Superior temporal gyrus (tissue), 1 donor: ENCODE data around the gene FAM89A.
"Not testable (repeated sequence)": the region's sequence is repeated elsewhere in the genome, so short reads cannot be mapped to it uniquely, and the experiment has no call there.

Source experiments
- DNase-seq: peaks from one replicate; pipeline ENCODE4 v3.0.0-alpha.2; 2016; ENCODE audit errors: extremely low spot score

FAM89A gene

DNA sequence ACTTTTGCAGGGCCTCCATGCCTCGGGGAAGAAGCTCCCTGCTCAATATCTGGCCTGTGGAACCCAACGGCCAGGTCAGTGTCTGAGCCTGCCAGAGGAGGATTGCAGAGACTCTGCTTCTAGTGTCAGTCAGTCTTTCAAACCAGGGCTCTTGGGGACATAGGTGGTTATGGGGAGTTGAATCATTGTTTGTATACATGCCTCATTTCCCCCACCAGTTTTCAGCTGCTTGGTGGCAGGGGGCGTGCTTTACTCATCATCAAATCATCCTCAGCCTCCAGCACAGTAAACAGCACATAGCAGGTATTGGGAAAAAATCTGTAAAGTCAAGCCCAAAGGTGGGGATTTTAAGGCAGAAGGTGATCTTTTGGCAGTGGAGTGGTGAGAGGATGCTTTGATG, 17.4 kb upstream of the FAM89A start:
- no peak for DNase-seq

DNA sequence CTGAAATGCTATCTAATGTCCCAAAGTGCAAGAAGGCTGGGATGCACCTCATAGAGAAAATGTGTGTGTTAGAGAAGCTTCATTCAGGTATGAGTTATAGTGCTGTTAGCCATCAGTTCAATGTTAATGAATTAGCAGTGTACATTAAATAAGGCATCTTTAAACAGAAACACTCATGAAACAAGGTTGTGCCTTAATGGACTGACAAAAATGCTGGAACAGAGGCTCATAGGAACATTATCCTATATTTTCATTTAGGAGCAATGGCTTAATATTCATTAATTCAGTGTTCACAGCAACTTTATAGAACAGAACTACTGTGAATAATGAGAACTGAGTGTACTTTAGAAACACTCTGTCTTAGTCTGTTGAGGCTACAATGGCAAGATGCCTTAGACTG, 15.2 kb upstream of the FAM89A start:
- DNase-seq = no peak

DNA sequence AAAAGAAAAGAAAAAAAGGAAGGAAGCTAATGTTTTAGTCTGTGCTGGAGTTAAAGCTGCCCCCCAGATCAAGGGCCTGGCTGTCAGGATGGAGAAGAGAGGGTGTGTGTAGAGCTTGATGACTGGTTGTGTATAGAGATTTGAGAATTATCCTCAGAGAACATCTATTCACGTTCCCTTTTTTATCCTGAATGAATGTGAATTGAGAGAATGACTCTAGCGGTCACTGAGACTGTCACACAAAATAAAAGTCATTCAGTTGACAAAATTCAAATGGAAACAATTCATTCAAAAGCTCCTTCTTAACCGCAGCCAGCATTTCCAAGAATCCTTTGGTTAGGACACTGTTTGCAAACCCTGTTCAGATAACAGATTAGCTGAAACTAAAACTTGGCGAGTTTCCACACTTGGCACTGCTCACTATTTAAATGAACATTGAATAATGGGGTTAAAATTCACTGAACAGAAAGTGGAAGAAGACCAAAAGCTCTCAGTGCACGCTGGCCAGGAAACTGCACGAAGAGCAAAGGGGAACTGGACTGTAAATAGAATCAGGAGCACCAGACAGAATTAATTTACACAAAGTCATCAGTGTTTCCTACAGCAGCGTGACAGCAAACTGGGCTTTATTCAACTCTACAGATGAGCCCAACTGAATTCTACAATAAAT, 13.6 kb upstream of the FAM89A start:
- peak; percentile 58 for DNase-seq

DNA sequence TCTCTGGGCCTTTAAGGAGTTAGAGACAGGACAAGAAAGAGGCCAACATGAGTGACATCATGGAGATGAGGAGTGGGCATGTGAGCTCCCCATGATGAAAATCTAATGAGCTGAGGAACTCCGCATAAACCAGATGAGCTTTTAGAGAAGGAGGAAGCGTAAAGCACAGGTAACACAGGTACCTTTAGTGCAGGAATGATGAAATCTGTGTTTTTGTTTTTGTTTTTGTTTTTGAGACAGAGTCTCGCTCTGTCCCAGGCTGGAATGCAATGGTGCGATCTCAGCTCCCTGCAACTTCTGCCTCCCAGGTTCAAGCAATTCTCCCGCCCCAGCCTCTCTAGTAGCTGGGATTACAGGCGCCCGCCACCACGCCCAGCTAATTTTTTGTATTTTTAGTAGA, 12.7 kb upstream of the FAM89A start:
- DNase-seq = no peak

DNA sequence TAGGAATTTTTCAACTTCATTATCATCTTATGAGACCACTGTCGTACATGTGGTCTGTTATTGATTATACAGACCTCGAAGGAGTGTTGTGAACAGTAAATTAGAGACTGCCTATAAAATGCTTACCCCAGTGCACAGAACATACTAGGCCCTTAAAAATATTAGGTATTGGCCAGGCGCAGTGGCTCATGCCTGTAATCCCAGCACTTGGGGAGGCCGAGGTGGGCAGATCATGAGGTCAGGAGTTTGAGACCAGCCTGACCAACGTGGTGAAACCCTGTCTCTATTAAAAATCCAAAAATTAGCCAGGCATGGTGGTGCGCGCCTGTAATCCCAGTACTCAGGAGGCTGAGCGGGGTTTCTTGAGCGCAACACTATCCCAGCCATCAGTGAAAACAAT, 10.9 kb upstream of the FAM89A start:
- DNase-seq = not testable (repeated sequence)

DNA sequence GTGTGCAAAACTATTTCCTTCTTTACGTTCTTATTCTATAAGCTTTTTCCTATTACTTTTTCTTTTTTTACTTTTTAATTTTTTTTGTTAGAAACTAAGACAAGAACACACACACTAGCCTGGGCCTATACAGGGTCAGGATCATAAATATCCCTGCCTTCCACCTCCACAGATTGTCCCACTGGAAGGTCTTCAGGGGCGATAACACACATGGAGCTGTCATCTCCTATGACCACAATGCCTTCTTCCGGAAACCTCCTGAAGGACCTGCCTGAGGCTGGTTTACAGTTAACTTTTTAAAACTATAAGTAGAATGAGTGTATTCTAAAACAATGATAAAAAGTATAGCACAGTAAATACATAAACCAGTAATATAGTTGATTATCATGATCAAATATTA, 10.3 kb upstream of the FAM89A start:
- DNase-seq = no peak

DNA sequence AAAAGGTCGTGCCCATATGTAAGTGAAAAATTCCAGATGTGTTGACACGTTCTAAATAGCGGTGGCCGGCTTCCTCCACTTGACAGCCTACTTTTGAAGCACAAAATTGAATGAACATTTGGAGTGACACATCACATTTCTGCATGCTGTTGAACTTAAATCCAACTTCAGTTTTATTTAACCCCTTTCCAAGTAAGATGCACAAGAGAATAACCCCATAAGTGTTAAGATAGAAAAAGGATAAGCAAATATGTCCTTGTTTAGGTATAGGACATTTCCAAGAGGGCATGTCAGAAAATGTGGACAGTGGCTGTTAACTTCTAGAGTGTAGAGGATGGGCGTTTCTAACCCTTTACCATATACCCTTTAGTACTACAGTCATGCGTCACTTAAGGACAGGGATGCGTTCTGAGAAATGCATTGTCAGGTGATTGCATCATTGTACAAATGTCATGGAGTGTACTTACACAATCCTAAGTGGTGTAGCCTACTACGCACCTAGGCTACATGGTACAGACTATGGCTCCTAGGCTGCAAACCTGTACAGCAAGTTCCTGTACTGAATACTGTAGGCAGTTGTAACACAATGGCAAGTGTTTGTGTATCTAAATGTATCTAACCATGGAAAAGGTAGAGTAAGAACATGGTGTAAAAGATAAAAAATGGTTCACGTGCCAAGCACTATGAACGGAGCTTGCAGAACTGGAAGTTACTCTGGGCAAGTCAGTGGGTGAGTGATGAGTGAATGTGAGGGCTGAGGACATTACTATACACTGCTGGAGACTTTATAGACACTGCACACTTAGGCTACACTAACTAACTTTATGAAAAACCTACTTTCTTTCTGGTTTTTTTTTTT, 9.3 kb upstream of the FAM89A start:
- DNase-seq = no peak

DNA sequence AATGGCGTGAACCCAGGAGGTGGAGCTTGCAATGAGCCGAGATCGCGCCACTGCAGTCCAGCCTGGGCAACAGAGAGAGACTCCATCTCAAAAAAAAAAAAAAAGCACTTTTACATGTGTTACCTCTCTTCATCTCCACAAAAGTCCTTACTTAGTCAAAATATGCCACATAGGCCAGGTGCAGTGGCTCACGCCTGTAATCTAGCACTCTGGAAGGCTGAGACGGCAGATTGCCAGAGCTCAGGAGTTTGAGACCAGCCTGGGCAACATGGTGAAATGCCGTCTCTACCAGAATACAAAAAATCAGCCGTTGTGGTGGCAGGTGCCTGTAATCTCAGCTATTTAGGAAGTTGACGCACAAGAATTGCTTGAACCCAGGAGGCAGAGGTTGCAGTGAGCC, 8.4 kb upstream of the FAM89A start:
- DNase-seq = not testable (repeated sequence)

DNA sequence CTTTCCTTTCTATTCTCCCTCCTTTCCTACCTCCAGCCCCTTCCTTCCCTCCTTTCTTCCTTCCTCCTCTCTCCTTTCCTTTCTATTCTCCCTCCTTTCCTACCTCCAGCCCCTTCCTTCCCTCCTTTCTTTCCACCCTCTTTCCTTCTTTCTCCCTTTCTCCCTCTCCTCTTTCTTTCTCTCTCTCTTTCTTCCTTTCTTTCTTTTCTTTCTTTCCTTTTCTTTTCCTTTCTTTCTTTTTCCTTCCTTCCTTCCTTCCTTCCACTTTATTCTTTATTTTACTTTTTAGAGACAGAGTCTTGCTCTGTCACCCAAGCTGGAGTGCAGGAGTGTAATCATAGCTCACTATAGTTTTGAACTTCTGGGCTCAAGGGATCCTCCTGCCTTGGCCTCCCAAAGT, 7.5 kb upstream of the FAM89A start:
- DNase-seq = not testable (repeated sequence)

DNA sequence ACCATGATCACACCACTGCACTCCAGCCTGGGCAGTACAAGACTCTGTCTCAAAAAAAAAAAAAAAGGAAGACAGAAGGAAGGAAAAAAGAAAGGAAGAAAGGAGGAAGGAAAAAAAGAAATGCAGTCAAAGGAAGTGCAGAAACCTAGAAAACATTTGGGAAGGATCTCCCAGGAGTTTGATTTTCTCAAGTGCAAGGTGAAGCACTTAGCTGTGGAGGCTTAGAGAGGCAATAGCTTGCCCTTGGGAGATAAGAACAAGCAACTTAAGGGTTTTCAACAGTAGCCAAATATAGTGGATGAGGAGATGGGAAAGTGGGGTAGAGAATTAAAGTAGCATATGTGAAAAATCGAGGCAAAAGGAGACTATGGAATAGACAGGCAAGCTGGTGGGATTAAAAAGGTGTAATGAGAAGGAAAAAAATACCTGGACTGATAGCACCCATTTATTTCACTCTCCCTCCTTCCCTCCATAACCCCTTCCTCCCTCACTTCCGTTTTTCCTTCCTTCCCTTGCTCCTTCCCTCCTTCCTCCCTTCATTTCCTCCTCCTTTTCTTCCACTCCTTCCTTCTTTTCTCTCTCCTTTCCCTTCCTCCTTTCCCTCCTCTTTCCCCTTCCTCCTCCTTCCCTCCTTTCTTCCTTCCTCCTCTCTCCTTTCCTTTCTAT, 6.8 kb upstream of the FAM89A start:
- DNase-seq = no peak

DNA sequence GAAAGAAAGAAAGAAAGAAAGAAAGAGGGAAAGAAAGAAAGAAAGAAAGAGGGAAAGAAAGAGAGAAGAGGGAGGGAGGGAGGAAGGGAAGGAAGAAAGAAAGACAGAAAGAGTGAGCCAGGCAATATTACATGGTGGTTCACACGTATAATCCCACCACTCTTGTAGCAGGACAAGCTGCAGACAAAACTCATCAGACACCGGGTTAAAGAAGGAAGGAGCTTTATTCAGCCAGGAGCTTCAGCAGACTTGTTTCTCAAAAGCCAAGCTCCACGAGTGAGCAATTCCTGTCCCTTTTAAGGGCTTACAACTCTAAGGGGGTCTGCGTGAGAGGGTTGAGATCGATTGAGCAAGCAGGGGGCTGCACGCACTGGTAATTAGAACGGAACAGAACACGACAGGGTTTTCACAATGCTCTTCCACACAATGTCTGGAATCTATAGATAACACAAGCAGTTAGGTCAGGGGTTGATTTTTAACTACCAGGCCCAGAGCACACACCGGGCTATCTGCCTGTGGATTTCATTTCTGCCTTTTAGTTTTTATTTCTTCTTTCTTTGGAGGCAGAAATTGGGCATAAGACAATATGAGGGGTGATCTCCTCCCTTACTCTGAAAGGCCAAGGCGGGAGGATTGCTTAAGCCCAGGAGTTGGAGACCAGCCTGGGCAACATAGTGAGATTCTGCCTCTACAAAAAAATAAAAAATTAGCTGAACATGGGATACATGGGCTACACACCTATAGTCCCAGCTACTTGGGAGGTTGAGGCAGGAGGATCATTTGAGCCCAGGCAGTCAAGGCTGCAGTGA, 6.1 kb upstream of the FAM89A start:
- not testable (repeated sequence) for DNase-seq

DNA sequence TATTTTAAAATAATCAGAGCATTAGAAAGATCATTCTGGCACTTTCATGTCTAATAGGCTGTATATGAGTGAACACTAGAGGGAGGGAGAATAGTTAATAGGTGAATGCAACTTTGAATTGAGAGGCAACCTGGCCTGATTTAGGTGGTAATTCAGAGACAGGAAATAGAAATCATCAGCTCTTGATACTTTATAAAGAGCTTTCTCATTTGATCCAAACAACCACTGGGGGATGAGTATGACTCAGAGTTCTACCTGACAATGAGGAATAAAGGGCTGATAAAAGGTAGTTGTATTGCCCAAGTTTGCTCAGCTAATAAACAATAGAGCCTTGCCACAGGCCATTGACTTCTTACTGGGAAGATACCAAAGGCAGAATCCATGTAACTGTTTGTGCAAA, 5.2 kb upstream of the FAM89A start:
- no peak for DNase-seq

DNA sequence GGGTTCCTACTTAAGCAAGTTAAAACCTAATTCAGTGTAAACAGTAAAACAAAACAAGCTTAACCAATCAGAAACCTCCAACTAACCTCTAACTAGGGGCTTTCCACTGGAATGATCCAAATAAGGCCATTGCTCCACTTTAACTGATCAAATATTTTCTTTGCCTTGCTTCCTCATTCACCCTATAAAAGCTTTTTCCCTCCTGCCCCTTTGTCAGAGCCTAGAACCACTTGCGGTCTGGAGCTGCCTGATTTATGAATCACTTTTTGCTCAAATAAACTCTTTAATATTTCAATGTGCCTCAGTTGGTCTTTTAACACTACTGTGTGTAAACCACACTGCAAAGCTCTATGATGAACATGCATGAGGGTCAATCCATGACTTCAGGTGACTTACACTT, 4.5 kb upstream of the FAM89A start:
- no peak for DNase-seq

DNA sequence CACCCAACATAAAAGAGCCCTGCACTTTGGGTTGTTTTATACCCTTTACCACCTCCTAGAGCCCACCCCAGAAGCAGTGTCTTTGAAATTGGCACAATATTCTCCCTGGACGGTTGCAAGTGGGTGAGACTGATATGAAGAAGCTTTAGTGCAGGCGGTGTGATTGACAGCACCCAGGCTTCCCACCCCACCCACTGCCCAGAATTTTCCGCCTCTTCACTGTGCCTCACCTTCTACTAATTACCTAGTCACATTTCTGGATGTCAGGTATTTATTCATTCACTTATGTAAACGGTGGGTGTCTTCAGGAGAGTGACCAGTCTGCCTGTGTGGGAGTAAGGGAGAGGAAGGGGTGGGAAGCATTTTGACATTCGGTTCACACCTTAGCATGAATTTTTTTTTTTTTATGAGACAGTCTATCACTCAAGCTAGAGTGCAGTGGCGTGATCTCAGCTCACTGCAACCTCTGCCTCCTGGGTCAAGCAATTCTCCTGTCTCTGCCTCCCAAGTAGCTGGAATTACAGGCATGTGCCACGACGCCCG, 1.7 kb upstream of the FAM89A start:
- DNase-seq = no peak

DNA sequence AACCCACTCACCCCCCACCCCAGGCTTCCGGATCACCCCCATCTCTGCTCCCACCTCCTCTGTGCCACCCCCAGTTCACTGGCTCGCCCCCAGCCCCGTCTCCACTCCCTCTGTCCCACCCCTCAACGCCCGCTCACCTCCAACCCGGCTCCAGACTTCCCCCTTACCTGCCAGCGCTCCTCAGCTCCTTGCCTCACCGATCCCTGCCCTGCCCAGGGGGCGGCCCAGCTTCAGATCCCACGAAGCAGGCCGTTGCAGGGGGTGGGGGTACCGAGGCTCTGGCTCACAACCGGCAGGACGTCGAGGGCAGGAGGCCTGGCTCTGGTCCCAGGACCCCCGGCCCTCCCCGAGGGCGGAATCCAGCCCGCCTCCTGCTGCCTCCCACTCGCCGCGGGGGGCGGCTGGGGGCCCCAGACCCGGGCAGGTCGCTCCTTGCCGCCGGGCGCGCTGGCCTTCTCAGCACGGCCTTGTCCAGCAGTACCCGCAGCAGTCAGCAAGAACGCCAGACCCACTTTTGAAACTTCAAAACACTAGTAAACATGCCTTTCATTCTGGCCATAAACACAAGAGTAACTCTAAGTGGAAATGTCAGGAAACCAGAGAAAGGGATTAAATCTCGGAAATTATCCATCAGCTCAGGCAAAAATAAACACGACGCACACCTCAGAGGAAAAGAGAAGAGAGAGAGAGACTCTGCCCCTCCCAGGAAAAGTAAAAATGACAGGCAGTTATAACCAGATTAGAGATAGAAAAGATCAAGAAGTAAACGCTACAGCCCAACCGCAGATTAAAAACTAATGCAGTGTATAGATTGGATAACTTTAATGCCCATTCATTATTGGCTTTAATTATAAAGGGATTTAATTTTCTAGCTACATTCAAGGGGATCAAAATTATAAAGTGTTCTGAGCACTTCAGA, 1.0 kb upstream of the FAM89A start:
- DNase-seq = no peak

DNA sequence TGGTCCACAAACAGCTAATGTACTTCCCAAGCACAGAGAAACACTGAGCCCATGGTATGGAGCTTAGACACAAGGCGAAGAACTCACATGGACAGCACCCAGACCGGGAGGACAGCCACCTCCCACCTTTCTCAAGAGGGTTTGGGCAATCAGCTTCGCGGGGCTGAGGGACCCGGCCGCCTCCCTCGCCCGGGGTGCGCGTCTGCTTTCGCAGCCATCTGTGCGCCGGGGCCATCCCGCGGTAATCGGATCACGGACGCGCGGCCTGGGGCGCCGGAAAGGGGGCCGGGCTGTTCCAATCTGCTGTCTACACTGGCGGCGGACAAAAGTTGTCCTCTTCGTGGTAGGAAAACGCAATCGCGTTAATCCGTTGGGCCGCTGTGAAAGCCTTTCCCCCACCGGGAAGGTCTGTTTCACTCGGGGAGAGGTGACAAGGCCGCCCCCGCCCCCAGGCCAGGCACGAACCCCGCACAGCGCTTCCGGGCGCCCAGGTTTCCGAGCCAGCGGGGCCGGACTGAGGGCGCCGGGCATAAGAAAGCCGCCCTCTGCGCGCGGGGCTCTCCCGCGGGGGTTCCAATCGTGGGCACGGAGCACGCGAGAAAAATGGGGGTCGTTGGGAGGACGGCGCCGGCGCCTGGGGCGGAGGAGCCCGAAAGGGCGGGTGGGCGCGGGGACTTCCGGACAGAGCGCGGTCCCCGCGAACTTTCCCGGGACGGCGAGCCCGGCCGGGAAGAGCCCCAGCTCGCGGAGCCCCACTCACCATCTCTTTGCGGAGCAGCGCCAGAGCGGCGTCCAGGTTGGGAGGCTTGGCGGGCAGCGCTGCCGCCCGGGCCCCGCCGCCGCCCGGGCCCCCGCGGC, 664 bp downstream of the FAM89A start:
- DNase-seq = no peak

DNA sequence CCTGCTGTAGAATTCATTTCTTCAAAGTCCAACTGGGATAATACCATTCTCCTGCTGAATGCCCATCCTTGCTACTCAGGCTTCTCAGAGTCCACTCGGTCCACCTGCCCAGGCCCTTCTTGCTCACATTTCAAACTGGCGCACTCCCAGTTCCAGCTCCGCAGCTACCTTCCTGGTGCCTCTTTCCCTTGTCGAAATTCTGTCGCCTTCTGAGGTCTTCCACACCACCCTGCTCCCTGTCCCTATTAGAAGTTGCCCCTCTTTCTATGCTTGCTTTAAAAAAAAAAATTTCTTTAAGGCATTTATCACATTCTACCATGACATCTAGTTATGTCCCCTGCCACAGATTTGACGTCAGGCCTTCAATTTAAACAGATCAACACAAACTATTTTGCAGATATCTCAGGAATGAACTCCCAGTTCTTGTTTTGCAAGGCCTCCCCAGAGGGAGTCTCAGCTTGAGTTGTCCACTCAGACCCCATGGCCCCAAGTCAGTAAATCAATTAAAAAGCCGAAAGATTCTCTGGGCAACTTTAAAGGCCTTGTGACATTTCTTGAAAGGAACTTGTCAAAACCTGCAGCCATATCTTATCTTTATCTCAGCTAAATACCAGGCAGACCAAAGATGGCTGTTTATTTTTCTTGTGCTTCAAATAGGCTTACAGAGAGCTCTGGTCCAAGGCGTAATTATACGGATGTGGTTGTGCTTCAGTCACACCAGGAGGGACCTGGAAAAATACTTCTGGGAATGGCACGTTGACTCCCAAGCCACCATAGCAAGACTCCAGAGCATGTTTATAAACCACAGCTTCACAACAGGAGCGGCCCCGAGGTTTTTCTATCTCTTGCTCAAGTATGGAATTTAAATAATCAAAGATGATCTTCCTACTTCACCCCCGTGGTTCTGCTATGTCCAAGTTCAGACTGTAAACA, 2.2 kb downstream of the FAM89A start:
- no peak for DNase-seq

DNA sequence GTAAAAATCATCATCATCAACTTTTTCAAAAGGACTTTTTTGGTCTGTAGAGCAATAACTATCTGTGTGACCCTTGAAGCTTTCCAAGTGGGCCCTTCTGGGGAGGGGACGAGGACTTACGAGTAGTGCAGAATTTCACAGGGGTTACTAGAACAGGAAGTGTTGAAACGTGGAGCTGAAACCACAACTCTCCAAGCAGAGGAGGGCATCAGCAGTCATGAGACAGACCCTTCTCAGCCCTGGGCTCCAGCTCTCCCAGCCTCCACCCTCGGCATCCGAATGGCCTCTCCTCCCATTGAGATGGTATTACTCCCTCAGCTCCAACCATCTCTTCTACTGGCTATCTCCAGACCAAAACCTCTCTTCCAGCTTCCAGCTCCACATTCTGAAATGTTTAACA, 3.6 kb downstream of the FAM89A start:
- DNase-seq = no peak

DNA sequence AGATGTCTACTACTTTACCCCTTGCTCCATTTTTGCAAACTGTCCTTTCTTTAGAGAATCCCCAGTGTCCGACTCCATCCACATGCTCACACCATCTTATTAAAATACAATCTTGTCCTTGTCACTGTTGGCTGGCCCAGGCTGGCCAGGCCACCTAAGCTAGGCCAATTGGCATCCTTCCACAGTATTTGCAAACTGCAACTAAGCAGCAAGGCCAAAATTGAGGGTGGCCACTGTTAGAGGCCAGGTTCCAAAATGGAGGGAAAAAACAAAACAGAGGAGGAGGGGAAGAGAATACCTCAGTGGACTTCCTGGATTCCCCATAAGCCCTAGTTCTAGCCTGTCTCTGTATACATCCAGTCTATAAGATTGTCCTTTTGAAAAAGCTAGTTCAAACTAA, 4.3 kb downstream of the FAM89A start:
- DNase-seq = no peak
